ENCODE data around the gene ATG16L2.

DNA sequence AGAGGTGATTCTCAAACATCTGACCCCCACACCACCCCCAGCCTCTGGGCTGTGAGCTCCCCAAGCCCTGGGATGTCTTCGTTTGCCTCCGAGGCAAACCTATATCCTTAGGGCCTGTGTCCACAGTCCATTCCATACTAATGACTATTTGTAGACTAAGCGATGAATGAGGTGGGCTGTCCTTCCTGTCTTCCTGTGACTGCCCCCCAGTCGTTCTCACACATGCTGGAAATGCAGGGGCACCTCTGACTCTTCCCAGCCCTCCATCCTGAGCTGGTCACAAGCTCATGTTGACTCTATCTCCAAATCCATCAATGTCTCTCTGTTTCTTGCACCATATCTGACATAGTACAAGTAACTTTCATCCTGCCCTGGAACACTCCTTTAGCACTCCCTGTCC, 4.8 kb downstream of the ATG16L2 start:
- TF ChIP-seq, protein P1, sequence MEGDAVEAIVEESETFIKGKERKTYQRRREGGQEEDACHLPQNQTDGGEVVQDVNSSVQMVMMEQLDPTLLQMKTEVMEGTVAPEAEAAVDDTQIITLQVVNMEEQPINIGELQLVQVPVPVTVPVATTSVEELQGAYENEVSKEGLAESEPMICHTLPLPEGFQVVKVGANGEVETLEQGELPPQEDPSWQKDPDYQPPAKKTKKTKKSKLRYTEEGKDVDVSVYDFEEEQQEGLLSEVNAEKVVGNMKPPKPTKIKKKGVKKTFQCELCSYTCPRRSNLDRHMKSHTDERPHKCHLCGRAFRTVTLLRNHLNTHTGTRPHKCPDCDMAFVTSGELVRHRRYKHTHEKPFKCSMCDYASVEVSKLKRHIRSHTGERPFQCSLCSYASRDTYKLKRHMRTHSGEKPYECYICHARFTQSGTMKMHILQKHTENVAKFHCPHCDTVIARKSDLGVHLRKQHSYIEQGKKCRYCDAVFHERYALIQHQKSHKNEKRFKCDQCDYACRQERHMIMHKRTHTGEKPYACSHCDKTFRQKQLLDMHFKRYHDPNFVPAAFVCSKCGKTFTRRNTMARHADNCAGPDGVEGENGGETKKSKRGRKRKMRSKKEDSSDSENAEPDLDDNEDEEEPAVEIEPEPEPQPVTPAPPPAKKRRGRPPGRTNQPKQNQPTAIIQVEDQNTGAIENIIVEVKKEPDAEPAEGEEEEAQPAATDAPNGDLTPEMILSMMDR (IDR thresholded peaks at IDR 0.05; ENCODE audit: insufficient read depth, low read depth, low read length), result no peak
- no peak for TF ChIP-seq EZH2 (IDR thresholded peaks at IDR 0.05; ENCODE audit: insufficient read depth, low read length)

Measured in astrocyte (in vitro differentiated cells and primary cell).